IMR-90 (cell line): ENCODE results near the gene CCDC33.

ENCODE experiments used
- CTCF ChIP-seq: conservative IDR thresholded peaks from 2 replicates; pipeline ENCODE4 v1.5.1; 2012; ENCODE audit warnings: mild to moderate bottlenecking, low read depth, low read length, improper control_type of control experiment
- ELK1 ChIP-seq: fragments of 150-350 bp; IDR thresholded peaks from 2 replicates; pipeline ENCODE4 v1.6.1; 2016; ENCODE audit warnings: low read depth, mild to moderate bottlenecking, low read length, moderate library complexity, borderline replicate concordance
- MAFK ChIP-seq: IDR thresholded peaks from 2 replicates; pipeline ENCODE4 v1.6.1; 2012; ENCODE audit warnings: low read depth, low read length, improper control_type of control experiment
- MAZ ChIP-seq: IDR thresholded peaks from 2 replicates; pipeline ENCODE4 v1.6.1; 2012; ENCODE audit warnings: low read depth, mild to moderate bottlenecking, low read length, improper control_type of control experiment, moderate library complexity, borderline replicate concordance
- MXI1 ChIP-seq: IDR thresholded peaks from 2 replicates; pipeline ENCODE4 v1.6.1; 2012; ENCODE audit warnings: low read depth, mild to moderate bottlenecking, low read length, moderate library complexity, borderline replicate concordance
- POLR2A ChIP-seq: IDR thresholded peaks from 2 replicates; pipeline ENCODE4 v1.6.1; 2012; ENCODE audit warnings: mild to moderate bottlenecking, low read depth, low read length
- RAD21 ChIP-seq: IDR thresholded peaks from 2 replicates; pipeline ENCODE4 v1.6.1; 2012; ENCODE audit warnings: low read length, improper control_type of control experiment
- RFX5 ChIP-seq: IDR thresholded peaks from 2 replicates; pipeline ENCODE4 v1.8.0; 2012; ENCODE audit warnings: low read depth, mild to moderate bottlenecking, low read length, moderate library complexity
- SMC3 ChIP-seq: fragments of 150-350 bp; IDR thresholded peaks from 2 replicates; pipeline ENCODE4 v1.6.1; 2016; ENCODE audit warnings: low read depth, mild to moderate bottlenecking, antibody characterized with exemption, low read length, moderate library complexity
- USF2 ChIP-seq: fragments of 150-350 bp; IDR thresholded peaks from 2 replicates; pipeline ENCODE4 v1.6.1; 2017; ENCODE audit warnings: mild to moderate bottlenecking, antibody characterized with exemption, low read length, low read depth

GRCh38 chr15:74214324-74215021 lies 21.7 kb upstream of the CCDC33 start:
- no peak for TF ChIP-seq POLR2A
- TF ChIP-seq MXI1: no peak
- no peak for TF ChIP-seq RFX5
- no peak for TF ChIP-seq CTCF
- no peak for TF ChIP-seq MAZ
- TF ChIP-seq ELK1: no peak
- no peak for TF ChIP-seq MAFK
- no peak for TF ChIP-seq USF2
- no peak for TF ChIP-seq SMC3
- no peak for TF ChIP-seq RAD21
